ENCODE measurements around the gene TCTN1. TPM values are rescaled to one million over a fixed set of nuclear protein-coding genes. Genes with fewer than 3 reads are reported as not detected.

Gene TCTN1
- total and polyA plus RNA-seq, 2 of the 8 experiments (the other 6 are each of a cell fraction or from before 2014, with no cell fraction given): 14.7 to 16.4 TPM

GRCh38 chr12:110616471-110617115 lies 2.7 kb downstream of the TCTN1 start:
- Histone ChIP-seq H2BK5ac (ENCODE audit: low read depth, low read length) (no peak overlapping the region), H3K4me2 (ENCODE audit: insufficient read depth in 1 of 2, low read depth in 2 of 2, low read length in 2 of 2) (no peak overlapping the region), H4K20me1 (replicated peaks in 1 of 2; ENCODE audit: control insufficient read depth in 1 of 2, insufficient read depth in 2 of 2, low read length in 2 of 2) (no peaks in the 10 kb centered on the region), H2AK5ac (ENCODE audit: low read depth, low read length) (no peak overlapping the region), H3K9me3 (ENCODE audit: insufficient read depth in 2 of 2, low read depth in 1 of 2, low read length in 1 of 2) (no peaks in the 10 kb centered on the region), H2BK120ac (replicated peaks; ENCODE audit: low read depth, low read length) (no peak overlapping the region), H3K27me3 (replicated peaks in 1 of 4; ENCODE audit: control insufficient read depth in 3 of 4, extremely low read depth in 1 of 4, insufficient read depth in 3 of 4, low read length in 3 of 4) (no peaks in the 10 kb centered on the region), H3K56ac (replicated peaks; ENCODE audit: insufficient read length, low read depth, low read length) (no peak overlapping the region), H3K23me2 (ENCODE audit: low read depth, low read length) (peaks cover 2% of the 10 kb centered on the region), H3K36me3 (ENCODE audit: control insufficient read depth in 2 of 4, insufficient read depth in 4 of 4, low read length in 3 of 4) (no peaks in the 10 kb centered on the region), H3K79me1 (ENCODE audit: low read depth, low read length) (no peaks in the 10 kb centered on the region), H3K4me3 (ENCODE audit: extremely low read depth in 1 of 4, insufficient read depth in 2 of 4, low read depth in 3 of 4, low read length in 4 of 4) (no peak overlapping the region), H3K4ac (replicated peaks; ENCODE audit: insufficient read length, low read depth, low read length) (no peak overlapping the region), H4K8ac (ENCODE audit: extremely low read depth, insufficient read depth, low read length) (no peak overlapping the region; the same call in 1 of the 2 replicates), H4K91ac (replicated peaks; ENCODE audit: insufficient read length, low read length) (no peak overlapping the region), H3K4me1 (replicated peaks in 1 of 4; ENCODE audit: control insufficient read depth in 3 of 4, insufficient read depth in 4 of 4, low read length in 3 of 4) (no peaks in the 10 kb centered on the region), H2BK15ac (ENCODE audit: low read length) (no peak overlapping the region), H3K27ac (ENCODE audit: low read depth, low read length) (no peak overlapping the region), H3K18ac (ENCODE audit: extremely low read depth, low read length) (no peak overlapping the region), H2BK20ac (ENCODE audit: low read length) (no peak overlapping the region), H2BK12ac (ENCODE audit: low read depth, low read length) (no peak overlapping the region), H3K14ac (ENCODE audit: insufficient read length) (no peak overlapping the region), H2AFZ (ENCODE audit: low read length) (no peak overlapping the region), H4K5ac (ENCODE audit: insufficient read length, low read depth, low read length) (no peak overlapping the region), H3K23ac (ENCODE audit: insufficient read length) (no peak overlapping the region), H3K79me2 (ENCODE audit: control insufficient read depth in 1 of 2, insufficient read depth in 2 of 2, low read length in 2 of 2) (no peaks in the 10 kb centered on the region), H3K9ac (replicated peaks in 1 of 4; ENCODE audit: extremely low read depth in 1 of 4, low read depth in 3 of 4, low read length in 3 of 4) (no peak overlapping the region)
- DNase-seq (ENCODE audit: low read depth in 1 of 2, low spot score in 2 of 2) (no peak), FAIRE-seq (no peak)
- TF ChIP-seq TAF1 (IDR thresholded peaks at IDR 0.05; ENCODE audit: low read depth, low read length) (no peak), CEBPB (IDR thresholded peaks at IDR 0.05; ENCODE audit: low read depth, low read length) (no peak), HDAC2 (IDR thresholded peaks at IDR 0.05; ENCODE audit: borderline replicate concordance in 1 of 2, low read depth in 2 of 2, low read length in 2 of 2) (no peak), USF2 (IDR thresholded peaks at IDR 0.05; ENCODE audit: low read length) (no peak), NRF1 (IDR thresholded peaks at IDR 0.05; ENCODE audit: low read depth, low read length) (no peak)
- POLR2A ChIA-PET (ENCODE audit: partially characterized antibody): no interaction called here
- CTCF ChIA-PET (ENCODE audit: partially characterized antibody): interaction anchor here (0.8 to 1.8 kb wide), 7 partner anchors 15 to 211 kb away, joined by 3 to 7 read pairs (median 3); no protein-coding TSS in a partner anchor
- 89% methylated on average over 5 of the region's 5 CpGs; no CpG with 5 or more reads in 1 of the 2 experiments for WGBS, 2 experiments (ENCODE audit: extremely low coverage in 1 of 2, insufficient coverage in 1 of 2, insufficient read length in 1 of 2, insufficient replicate concordance in 2 of 2, low coverage in 1 of 2, low lambda C conversion rate in 2 of 2, missing lambda C conversion rate in 1 of 2)

Measured in H1 (cell line).